SK-N-SH (cell line): Measurements from ENCODE around the gene CDC37.

ENCODE experiments used
- POLR2AphosphoS5 ChIP-seq: IDR thresholded peaks from 2 replicates; pipeline ENCODE4 v1.6.1; 2012; ENCODE audit warnings: low read depth, low read length
- TF ChIP-seq, protein P1 (sequence below): fragments of 150-350 bp; IDR thresholded peaks from 2 replicates; pipeline ENCODE4 v1.6.1; 2017; ENCODE audit warnings: antibody characterized with exemption, low read length, low read depth, borderline replicate concordance

DNA sequence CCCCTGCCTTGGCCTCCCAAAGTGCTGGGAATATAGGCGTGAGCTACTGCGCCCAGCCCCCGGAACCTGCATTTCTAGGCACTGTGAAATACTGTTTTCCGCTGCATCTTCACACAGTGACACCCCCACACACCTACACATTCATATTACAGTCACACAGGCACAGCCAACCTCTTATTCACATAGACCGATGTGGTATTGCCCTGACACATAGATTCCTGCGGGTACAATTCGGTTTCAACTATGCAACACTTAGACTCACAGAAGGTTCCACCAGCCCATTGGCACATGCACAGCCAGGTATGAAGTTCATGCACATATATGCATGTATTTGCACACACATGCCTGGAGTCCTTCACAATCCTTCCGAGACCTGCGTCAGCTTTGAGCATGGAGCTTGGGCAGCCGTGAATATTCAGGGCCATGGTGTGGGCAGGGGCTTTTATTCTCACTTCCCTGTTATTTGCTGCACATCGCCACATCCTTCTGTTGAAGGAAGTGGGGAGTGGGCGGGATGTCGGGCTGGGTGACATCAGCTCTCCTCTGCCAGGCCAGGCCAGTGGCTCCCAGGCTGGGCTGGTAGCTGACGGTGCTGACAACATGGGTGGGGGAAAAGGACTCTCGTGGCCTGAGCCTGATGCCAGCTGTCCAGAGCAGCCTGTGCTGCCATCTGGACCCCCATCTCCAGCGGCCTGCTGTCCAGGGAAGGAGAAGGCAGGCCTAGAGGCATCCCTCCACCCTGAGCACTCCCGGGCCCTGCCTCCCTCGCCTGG, 5.4 kb upstream of the CDC37 start:
- no peak for TF ChIP-seq POLR2AphosphoS5
- TF ChIP-seq, protein P1, sequence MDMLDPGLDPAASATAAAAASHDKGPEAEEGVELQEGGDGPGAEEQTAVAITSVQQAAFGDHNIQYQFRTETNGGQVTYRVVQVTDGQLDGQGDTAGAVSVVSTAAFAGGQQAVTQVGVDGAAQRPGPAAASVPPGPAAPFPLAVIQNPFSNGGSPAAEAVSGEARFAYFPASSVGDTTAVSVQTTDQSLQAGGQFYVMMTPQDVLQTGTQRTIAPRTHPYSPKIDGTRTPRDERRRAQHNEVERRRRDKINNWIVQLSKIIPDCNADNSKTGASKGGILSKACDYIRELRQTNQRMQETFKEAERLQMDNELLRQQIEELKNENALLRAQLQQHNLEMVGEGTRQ: no peak
